GM21528 (cell line): ENCODE results near the gene HDLBP.
"Not testable (repeated sequence)": the region's sequence is repeated elsewhere in the genome, so short reads cannot be mapped to it uniquely, and the experiment has no call there.

Experiments used
- ATAC-seq: cut with Tn5 transposase; IDR thresholded peaks from one replicate; pipeline ENCODE4 v1.9.1; 2021; ENCODE audit warnings: mild to moderate bottlenecking, moderate library complexity; ENCODE audit not compliant: unreplicated experiment, low FRiP score

Gene HDLBP

GRCh38 chr2:241339839-241340630 is 24.6 kb upstream of the HDLBP start:
- ATAC-seq = no peak

- no peak for ATAC-seq
Observed at GRCh38 chr2:241334813-241335212, 19.3 kb upstream of the HDLBP start.

GRCh38 chr2:241330616-241330981 is 15.1 kb upstream of the HDLBP start:
- no peak for ATAC-seq

GRCh38 chr2:241329669-241330615 is 14.5 kb upstream of the HDLBP start:
- no peak for ATAC-seq

- ATAC-seq = no peak
Observed at GRCh38 chr2:241325257-241325656, 9.8 kb upstream of the HDLBP start.

GRCh38 chr2:241324775-241325174 is 9.3 kb upstream of the HDLBP start:
- no peak for ATAC-seq

GRCh38 chr2:241323778-241324177 is 8.3 kb upstream of the HDLBP start:
- no peak for ATAC-seq

- ATAC-seq = no peak
Observed at GRCh38 chr2:241321886-241322285, 6.4 kb upstream of the HDLBP start.

GRCh38 chr2:241321033-241321432 is 5.6 kb upstream of the HDLBP start:
- ATAC-seq = no peak

- no peak for ATAC-seq
Observed at GRCh38 chr2:241320394-241320793, 4.9 kb upstream of the HDLBP start.

- not testable (repeated sequence) for ATAC-seq
Observed at GRCh38 chr2:241318830-241319229, 3.4 kb upstream of the HDLBP start.

- no peak for ATAC-seq
Observed at GRCh38 chr2:241317391-241317790, 1.9 kb upstream of the HDLBP start.

- ATAC-seq = no peak
Observed at GRCh38 chr2:241316825-241317224, 1.4 kb upstream of the HDLBP start.

- peak; percentile 43 for ATAC-seq
Observed at GRCh38 chr2:241315879-241316631, 583 bp upstream of the HDLBP start, which contains the start of gene SEPTIN2. SEPTIN2 (plus strand) TSS chr2:241315925; CDS start chr2:241324233, 8,308 bp downstream.

- peak; percentile 21 for ATAC-seq
Observed at GRCh38 chr2:241314226-241315092, 1.0 kb downstream of the HDLBP start.

GRCh38 chr2:241313543-241314095 is 1.9 kb downstream of the HDLBP start:
- no peak for ATAC-seq

- no peak for ATAC-seq
Observed at GRCh38 chr2:241312082-241312481, 3.4 kb downstream of the HDLBP start.

GRCh38 chr2:241310917-241311566 is 4.4 kb downstream of the HDLBP start:
- ATAC-seq = no peak

GRCh38 chr2:241309684-241310117 is 5.8 kb downstream of the HDLBP start:
- ATAC-seq = no peak
